Endometrial microvascular endothelial cells (primary cell): ENCODE data around the gene GARIN5B. TPM values are rescaled to one million over a fixed set of nuclear protein-coding genes. Genes with fewer than 3 reads are reported as not detected.
"Not testable (repeated sequence)": the region's sequence is repeated elsewhere in the genome, so short reads cannot be mapped to it uniquely, and the experiment has no call there.

Experiments
- in situ Hi-C: cut with HindIII; loops from 2 replicates; pipeline ENCODE4 v1.10.0; 2017; ENCODE audit warnings: low sequenced_read_pairs, low pct_unique_long_range_greater_than_20kb; ENCODE audit errors: inconsistent ontology term
- total RNA-seq: library from RNA; depleted of rRNA; stranded (reverse); fragments of >200 nt; gene quantifications from one replicate; pipeline ENCODE4 v1.2.3, GENCODE V29; 2015; ENCODE audit errors: inconsistent ontology term

GARIN5B gene
- total RNA-seq, 1 donor from 2014 or later = not detected

DNA sequence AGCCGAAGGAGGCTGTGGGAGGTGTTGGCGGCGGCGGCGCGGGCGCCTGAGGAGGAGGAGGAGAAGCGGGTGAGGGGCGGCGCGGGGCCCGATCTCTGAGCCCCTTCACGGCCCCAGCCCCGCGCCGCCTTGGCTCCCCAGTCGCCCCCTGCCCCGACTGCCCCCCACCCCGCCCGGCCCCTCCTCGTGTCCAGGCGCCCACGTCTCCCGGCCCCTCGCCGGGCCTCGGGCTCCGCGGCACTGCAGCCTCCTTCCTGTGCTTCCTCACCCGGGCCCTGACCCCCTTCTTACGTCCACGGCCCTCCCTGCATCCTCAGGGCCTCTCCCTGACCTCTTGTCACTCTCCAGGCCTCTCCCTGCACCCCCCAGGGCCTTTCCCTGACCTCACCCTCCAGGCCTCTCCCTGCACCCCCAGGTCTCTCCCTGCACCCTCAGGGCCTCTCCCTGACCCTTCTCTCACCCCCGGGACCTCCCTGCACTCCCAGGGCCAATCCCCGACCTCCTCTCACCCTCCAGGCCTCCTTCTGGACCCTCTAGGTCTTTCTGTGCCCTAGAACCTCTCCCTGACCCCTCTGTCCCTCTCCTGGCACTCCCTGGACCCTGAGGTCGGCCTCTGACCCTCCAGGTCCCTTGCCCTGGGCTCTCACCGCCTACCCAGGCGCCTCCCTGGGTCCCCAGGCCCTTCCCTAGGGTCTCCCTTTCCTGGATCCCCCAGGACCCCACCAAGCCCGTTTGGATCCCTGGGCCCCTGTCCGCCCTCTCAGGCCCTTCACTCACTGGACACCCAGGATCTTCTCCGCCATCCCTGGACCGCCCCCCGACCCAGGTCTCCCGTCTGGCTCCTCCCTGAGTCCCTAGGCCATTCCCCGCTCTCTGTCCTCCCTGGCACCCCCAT is 22.9 kb downstream of the GARIN5B start:
- in situ Hi-C loops = no loop called here

DNA sequence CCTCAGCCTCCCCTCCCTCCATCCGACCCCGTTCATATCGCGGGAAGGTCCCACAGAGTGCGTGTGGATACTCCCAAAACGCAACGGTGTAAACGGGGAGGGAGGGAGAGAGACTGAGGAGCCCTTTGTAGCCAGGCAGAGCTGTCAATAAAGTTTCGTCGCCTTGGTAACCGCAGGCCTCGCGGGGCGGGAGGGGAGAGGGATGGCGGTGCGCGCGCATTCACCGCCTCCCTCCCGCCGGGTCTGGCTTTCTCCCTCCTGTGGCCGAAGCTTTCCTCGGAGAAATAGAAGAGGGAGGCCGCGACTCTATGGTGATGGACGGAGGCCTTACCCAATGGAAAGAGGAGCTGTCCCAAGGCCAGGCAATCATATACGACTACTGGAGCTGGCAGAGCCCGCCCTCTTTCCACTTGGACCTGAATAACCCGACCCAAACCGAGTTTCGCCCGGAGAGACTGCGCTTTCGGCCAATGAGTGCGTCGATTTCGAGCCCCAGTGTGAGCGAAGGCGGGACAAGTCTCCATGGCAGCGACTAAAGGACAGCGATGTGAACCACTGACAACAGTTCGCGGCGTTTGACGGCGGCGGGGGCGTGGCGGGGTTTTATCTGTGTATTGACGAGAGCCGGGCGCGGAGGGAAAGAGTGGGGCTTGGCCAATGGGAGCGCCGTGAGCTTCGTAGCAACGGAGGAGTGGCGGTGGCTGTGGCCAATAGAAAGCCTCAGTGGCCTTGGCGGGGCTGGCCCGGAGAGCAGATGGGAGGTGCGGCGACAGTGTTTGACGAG is 23.8 kb downstream of the GARIN5B start, which contains the start of gene KMT5C:
TSS of gene KMT5C (plus strand) at position 772 of the 784 bp plus-strand sequence. CDS start 2,061 bp downstream, outside the sequence.
- in situ Hi-C loops = no loop called here

DNA sequence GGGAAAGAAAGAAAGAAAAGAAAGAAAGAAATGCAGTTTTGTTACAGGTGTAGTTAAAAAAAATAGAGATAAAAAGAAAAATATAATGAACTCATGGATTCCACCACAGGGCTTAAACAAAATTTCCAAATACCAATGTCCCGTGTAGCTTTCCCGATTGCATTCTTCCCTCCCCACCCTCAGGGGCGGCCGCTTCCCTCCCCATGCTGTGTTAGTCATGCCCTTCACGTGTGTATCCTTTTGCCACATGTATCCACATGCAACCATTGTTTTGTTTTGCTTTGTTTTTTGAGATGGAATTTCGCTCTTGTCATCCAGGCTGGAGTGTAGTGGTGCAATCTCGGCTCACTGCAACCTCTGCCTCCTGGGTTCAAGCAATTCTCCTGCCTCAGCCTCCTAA is 27.0 kb downstream of the GARIN5B start:
- in situ Hi-C loops = no loop called here

DNA sequence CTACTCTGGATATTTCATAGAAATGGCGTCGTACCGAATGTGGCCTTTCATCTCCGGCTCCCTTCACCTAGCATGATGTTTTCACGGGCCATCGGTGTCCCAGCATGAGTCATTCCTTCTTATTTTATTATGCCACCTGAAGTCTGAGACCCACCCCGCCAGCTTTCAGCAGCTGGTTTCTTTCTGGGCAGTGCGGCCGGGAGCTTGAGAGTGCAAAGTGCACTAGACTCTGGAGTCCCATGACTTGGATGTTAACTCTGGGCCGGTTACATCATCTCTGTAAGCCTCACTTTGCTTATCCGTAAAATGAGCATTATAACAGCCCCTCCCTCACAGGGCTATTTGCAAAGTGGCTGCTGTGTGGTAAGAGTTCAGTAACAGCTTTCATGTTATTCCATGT is 29.2 kb downstream of the GARIN5B start:
- in situ Hi-C loops = no loop called here

DNA sequence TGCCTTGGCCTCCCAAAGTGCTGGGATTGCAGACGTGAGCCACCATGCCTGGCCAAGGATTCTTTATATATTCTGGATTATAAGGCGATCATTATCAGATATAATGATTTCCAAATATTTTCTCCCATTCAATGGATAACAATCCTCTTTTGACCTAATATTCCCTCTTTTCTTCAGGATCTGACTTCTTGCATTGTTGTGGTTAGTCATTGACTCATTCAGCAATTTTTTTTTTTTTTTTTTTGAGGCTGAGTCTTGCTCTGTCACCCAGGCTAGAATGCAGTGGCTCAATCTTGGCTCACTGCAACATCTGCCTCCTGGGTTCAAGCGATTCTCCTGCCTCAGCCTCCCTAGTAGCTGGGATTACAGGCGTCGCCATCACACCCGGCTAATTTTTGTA is 33.3 kb downstream of the GARIN5B start:
- in situ Hi-C loops = not testable (repeated sequence)

DNA sequence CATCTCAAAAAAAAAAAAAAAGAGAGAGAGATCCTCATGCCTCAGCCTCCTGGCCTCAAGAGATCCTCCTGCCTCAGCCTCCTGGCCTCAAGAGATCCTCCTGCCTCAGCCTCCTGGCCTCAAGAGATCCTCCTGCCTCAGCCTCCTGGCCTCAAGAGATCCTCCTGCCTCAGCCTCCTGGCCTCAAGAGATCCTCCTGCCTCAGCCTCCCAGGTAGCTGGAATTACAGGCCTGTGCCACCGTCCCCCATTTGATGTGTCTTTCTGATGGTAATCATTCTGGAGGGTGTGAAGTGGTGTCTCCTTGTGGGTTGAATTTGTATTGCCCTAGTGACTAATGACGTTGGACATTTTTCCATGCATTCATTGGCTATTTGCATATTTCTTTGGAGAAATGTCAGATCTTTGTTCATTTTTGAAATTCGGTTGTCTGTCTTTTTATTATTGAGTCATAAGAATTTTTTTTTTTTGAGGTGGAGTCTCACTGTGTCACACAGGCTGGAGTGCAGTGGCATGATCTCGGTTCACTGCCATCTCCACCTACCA is 34.2 kb downstream of the GARIN5B start:
- in situ Hi-C loops = not testable (repeated sequence)

DNA sequence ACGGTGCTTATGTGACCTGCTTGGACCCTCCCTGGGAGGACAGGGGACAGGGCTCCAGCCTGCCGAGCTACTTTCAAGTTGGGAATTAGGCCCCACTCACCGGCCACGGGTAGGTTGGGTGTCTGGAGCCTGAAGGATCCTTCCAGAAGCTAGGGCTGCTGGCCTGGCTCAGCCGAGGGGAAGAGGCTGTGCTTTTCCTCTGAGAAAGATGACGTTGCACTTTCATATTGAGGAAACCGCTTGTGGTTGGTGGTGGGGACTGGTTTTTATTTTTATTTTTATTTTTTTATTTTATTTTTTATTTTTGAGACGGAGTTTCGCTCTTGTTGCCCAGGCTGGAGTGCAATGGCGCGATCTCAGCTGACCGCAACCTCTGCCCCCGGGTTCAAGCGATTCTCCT is 37.9 kb downstream of the GARIN5B start, which contains the start of gene TMEM150B:
TSS of gene TMEM150B (minus strand) at position 170 of the 400 bp plus-strand sequence. CDS start 4,305 bp downstream, outside the sequence.
- in situ Hi-C loops = no loop called here

DNA sequence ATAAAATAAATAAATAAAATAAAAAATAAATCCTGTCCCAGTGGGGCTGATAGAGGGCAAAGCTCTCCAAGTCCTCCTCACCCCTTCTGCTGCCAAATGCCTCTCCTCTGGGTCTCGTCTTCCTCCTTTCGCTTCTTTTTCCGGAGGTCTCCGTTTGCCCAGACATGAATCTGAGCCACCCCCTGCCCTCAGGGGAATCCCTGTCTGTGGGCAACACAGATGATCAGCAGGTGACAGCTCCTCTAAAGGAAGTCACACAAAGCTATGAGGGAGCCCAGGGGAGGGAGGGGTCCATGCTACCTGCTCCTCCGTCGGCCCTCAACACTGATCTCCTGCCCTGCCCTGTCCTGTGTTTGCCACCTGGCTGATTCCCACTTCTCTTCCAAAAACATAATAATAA is 38.4 kb downstream of the GARIN5B start:
- in situ Hi-C loops = no loop called here

DNA sequence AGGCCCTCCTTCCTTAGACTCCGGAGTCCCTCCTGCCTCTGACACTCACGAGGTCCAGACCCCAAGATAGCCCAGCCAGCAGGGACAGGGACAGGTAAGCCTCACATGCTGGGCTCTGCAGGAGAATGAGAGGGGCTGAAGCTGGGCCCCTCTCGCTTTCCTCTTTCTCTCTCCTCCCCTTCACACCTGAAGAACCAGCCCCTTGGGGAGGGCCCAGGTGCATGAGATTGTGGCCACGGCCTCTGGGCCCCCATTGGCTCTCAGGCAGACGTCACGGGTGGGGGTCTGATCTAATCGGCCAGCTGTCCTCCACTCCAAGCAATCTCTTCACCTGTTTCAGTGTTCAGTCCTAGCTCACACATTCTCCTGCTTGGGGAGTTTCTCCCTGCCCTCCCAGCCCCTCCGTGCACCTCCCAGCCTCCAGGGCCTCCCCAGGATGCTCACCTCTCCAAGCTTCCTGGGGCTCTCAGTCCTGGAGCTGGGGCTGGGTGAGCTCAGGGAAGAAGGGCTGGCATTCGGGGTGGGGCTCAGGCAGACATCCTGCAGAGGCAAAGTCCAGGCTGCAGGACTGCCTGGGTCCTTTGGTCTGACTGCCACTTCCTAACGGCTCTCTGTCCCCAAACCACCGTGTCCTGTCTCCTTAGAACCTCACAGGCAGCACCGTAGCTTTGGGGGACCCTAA is 40.7 kb downstream of the GARIN5B start:
- in situ Hi-C loops = no loop called here

DNA sequence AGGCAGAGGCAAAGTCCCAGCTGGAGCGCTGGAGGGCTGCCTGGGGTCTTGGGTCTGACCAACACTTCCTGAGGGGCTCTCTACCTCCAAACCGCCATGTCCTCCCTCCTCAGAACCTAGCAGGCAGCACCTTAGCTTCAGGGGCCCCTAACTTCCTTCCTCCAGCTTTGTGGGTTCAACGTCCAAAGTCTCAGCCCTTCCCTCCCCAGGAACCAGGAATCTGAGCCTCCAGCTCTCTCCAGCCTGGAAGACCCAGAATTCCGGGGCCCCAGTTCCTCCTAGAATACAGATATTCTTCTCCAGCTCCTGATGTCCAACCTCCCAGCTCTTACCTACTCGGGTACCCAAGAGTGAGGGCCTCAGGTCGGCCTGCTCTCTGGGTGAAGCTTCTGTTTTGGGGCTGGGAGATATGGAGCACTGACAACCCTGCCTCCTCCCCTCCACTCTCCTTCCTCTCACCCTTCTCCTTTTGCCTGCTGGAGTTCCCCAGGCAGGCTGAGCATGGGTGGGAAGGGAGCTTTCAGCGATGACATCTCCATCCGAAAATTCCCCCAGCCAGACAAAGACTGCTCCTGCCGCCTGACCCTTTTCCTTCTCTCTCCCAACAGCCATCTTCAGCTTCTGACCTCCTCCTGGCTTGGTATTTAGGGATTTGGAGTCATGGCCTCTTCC is 41.5 kb downstream of the GARIN5B start:
- in situ Hi-C loops = no loop called here

DNA sequence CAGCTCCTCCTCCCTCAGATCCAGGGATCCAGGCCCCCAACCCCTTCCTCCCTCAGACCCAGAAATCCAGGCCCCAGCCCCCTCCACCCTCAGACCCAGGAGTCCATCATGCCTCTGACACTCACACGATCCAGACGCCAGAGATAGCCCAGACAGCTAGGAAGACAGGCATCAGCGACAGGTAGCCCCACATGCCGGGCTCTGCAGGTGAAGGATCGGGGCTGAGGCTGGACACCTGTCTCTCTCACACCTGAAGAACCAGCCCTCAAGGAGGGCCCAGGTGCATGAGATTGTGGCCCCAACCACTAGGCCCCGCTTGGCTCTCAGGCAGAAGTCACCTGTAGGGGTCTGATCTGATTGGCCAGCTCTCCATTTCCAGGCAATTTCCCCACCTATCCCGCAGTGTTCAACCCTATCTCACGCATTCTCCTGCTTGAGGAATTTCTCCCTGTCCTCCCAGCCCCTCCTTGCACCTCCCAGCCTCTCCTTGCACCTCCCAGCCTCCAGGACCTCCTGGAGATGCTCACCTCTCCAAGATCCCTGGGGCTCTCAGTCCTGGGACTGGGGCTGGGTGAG is 42.1 kb downstream of the GARIN5B start:
- in situ Hi-C loops = no loop called here

DNA sequence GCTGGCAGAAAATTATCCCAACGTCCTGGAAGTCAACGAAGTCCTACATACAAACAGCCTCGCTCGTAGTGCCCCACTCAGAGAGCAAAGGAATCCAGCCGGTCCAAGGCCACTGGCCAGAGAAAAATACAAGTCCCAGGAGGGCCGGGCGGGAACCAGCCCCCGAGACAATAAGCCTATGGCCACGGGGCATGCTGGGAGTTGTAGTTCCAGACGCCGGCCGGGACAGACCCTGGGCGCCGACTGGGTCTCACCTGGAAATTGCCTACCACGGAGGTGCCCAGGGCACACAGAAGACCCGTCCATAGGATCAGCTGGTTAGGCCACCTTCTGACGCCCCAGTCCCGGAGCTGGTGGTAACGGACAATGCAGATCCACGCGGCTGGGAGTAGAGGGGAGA is 43.3 kb downstream of the GARIN5B start:
- in situ Hi-C loops = no loop called here

DNA sequence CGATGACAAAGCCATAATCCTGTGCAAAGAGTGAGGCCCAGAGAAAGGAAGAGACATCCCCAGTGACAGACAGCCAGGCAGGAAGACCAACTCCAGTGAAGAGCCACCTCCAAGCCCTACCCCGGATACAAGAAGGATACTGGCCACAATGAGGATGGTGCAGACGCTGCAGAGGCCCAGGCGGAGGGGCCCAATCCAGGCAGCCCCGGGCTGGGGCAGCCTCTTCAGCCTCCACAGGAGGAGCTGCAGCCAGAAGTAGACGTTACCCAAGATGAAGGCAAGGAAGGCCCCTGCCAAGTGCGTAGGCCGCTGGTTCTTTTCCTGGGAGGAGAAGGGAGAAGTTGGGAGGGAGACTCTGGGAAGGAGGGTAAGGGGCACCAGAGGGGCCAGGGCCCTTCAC is 46.4 kb downstream of the GARIN5B start:
- in situ Hi-C loops = no loop called here

DNA sequence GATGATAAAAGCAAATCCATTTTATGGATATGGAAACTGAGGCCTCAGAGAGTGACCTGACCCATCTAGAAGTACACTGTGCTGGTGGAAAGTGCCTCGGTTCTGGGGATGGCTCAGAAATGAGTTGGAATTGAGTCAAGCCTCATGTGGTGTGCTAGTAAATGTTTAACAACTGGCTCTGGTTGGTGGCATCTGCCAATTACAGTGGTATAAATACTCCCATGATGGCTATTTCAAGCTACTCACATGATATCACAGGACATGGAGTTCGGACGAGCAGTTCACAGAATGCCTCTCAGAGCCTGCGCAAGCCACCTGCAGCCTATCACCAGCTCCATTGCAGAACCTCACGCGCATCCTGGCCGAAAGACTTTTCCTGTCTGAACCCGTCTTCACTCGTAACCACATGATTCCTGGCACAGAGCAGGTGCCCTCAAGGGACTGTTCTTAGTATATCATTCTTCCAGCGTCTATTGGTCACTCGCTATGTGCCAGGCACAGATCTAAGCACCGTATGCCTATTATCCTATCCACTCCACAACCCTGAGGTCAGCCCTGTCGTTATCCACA is 47.0 kb downstream of the GARIN5B start:
- in situ Hi-C loops = no loop called here

DNA sequence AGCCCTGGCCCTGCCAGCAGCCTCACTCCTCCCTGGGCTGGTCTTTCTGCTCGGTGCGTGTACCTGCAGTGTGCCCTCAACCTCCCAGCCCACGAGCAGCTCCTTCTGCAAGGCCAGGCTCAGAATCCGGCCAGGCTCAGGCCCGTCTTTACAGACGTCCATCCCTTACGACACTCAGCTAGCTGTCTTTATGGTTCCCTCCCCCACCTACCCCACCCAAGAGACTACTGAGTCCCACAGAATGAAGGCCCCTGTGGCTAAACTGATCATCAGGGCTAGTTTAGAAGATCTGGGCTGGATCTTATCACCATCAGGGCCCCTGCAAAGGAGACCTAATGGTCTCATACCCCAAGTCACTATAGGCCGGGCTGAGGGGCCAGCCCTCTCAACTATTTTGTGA is 48.7 kb downstream of the GARIN5B start:
- in situ Hi-C loops = no loop called here

DNA sequence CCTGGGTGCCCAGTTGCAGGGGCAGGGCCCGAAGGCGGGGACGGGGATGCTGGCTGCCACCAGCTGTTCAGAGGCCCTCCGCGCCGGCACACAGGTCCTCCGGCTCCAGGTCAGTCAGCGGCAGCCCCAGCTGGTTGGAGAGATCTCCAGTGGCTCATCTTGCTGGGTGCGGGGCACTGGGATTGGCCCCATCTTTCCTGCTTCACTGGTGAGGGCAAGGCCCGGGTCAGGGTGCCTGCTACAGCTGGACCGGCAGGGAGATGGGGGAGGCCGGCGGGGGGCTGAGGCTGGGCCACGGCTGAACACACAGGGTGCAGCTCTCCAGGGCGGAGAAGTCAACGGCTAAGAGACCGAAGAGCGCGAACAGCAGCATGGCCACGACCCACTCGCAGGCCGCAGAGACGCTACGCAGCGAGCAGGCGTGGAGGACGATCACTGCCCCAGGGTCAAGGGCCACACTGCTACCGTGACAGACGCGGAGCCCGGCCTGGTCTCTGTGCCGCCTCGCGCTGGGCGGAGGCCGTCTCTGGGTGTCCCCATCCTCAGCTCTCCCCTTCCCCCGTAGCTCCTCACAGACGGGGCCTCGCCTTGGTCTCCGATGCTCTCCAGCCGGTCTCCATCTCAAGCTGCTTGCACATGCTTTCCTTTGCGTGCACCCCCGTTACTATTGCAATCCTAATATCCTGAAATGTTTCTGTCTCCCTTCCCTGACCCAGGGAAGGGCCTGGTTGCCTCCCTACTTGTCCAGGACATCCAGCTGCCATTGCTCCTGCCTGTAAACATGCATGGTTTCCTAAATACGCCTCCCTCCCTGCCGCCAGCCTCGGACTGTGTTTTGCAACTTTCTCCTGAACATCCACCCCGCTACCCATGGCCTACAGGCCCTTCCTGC is 50.2 kb downstream of the GARIN5B start:
- in situ Hi-C loops = no loop called here

DNA sequence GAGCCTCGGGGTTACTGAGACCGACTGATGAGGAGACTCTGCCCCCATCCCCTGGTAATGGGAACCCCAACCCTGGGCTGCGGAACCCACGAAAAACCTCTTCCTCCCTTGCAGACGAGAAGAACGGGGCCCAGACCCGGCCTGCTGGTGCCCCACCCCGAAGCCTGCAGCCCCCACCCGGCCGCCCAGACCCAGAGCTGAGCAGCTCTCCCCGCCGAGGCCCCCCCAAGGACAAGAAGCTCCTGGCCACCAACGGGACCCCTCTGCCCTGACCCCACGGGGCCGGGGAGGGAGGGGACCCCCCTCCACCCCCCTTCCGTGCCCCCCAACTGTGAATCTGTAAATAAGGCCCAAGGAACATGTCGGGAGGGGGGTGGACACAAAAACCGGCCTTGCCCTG is 51.3 kb downstream of the GARIN5B start:
- in situ Hi-C loops = no loop called here
